Right ventricle myocardium inferior (tissue), 1 donor: ENCODE measurements around the gene SLC10A6. TPM values are rescaled to one million over a fixed set of nuclear protein-coding genes. Genes with fewer than 3 reads are reported as not detected.

Source experiments
- ATAC-seq: fragments of 200-7000 bp; cut with Tn5 transposase; one replicate; pipeline ENCODE4 v1.9.1; 2020; ENCODE audit warnings: mild to moderate bottlenecking, moderate library complexity
- DNase-seq: peaks from one replicate; pipeline ENCODE4 v3.0.0; 2021; ENCODE audit errors: missing footprints
- intact Hi-C: fragments of 100-400 bp; cut with DNase I; formaldehyde crosslinking; loops from one replicate; pipeline ENCODE4 v1.11.0; 2022
- total RNA-seq: library from RNA; stranded (reverse); fragmentation: NEBNext Ultra II Directional; extraction: Animal tissue kit (Norgen Biotek cat#: 25700); gene quantifications from one replicate; pipeline ENCODE4 v1.2.1, GENCODE V29; 2021
- donor health status: DM: no; HTN: yes; CAD: no; lungs with severe emphysema.

Gene SLC10A6
- total RNA-seq, 1 donor from 2014 or later: 0.35 TPM

GRCh38 chr4:86856896-86857295, 7.7 kb upstream of the SLC10A6 start:
- ATAC-seq (no peak), DNase-seq (no peak)
- intact Hi-C loops: no loop called here

GRCh38 chr4:86855572-86855971, 6.4 kb upstream of the SLC10A6 start:
- intact Hi-C loops: no loop called here
- DNase-seq: no peak
- no peak for ATAC-seq

DNA sequence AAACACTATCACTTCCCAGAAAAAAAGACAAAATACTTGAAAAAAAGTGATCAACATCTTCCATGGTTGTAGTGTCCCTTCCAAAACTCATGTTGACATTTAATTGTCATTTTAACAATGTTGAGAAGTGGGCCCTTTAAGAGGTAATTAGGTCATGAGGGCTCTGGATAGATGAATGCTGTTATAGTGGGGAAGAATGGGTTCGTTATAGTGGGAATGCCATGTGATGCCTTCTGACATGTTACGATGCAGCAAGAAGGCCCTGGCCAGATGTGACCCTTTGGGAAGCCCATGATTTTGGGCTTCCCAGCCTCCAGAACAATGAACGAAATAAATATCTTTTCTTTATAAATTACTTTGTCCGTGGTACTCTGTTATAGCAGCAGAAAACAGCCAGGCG, 4.0 kb upstream of the SLC10A6 start:
- no peak for DNase-seq
- intact Hi-C loops: no loop called here
- no peak for ATAC-seq

- no peak for DNase-seq
- intact Hi-C loops: no loop called here
- ATAC-seq: no peak
Observed at GRCh38 chr4:86848136-86848535, 1.0 kb downstream of the SLC10A6 start.

DNA sequence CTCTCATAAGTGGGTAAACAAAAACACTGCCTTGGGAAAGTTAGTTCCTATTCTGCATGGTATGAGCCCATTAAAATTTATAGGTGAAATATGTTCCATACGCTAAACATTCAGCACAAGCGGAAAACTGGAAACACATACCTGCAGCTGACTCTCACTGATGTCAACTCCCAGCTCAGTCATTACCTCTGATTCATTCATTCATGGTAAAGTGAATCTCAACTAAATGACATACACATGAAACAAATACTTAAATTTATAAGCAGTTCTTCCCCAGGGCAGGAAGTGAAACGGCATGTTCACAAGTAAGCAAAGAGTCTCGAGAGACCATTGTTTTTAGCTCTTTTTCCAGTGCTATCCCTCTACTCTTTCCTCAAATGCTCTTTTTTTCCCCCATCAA, 1.6 kb downstream of the SLC10A6 start:
- DNase-seq: no peak

DNA sequence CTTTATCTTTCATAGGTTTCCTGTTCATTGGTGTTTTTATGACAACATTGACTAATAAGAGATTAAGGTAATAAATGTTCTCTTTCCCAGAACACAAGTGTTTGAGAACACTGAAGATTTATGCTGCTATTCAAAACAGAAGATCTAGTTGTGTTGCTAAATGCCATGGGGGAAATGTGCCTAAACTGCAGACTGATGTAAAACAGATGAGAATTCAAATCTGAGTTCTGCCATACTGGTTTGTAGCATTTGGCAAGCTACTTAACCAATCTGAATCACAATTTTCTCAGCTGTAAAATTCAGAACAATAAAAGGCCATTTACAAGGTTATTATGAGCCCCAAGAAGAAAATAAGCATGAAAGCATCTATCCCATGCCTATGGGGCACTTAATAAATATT, 2.3 kb downstream of the SLC10A6 start:
- intact Hi-C loops: no loop called here
- ATAC-seq (no peak), DNase-seq (no peak)

More for the DNA sequence above, 1.6 kb downstream of the SLC10A6 start:
- intact Hi-C loops: no loop called here
- no peak for ATAC-seq

- ATAC-seq (no peak), DNase-seq (no peak)
- intact Hi-C loops: no loop called here
Observed at GRCh38 chr4:86845593-86845992, 3.6 kb downstream of the SLC10A6 start.

GRCh38 chr4:86841309-86841708, 7.9 kb downstream of the SLC10A6 start:
- DNase-seq: no peak
- ATAC-seq: no peak
- intact Hi-C loops: no loop called here

- no peak for ATAC-seq
- intact Hi-C loops: no loop called here
- no peak for DNase-seq
Observed at GRCh38 chr4:86840858-86841257, 8.3 kb downstream of the SLC10A6 start.

GRCh38 chr4:86837691-86838503, 11.3 kb downstream of the SLC10A6 start:
- DNase-seq: no peak
- ATAC-seq: no peak
- intact Hi-C loops: no loop called here

DNA sequence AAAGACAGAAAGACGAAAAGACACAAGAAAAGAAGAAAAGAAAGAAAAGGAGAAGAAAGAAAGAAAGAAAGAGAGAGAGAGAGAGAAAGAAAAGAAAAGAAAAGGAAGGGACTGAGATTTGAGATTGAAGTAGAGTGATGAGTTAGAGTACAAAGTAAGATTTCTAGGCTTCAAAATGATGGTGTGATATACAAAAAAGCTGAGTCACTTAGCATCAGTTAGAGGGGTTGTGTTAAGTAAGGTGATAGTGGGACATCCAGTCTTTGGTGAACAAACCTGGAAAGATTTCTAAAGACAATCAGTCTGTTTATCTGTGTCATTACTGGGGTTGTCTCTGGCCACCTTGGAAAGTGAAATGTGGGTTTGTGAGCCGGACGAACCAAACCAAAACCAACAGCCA, 13.5 kb downstream of the SLC10A6 start:
- intact Hi-C loops: no loop called here
- DNase-seq: no peak
- no peak for ATAC-seq

DNA sequence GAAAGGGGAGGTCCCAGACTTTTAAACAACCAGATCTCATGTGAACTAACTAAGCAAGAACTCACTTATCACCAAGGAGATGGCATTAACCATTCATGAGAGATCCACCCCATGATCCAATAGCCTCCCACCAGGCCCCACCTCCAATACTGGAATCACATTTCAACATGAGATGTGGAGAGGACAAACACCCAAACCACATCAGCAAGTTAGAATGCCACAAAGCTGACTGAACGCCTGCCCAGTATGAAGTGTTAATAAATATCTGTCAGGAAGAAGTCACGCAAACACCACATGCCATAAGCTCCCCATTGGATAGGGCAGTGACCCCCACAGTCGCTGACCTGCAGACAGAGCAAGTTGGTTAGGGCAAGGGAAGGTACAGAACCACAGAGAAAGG, 14.3 kb downstream of the SLC10A6 start:
- ATAC-seq: no peak
- intact Hi-C loops: no loop called here
- DNase-seq: no peak

- intact Hi-C loops: no loop called here
- DNase-seq: no peak
- no peak for ATAC-seq
Observed at GRCh38 chr4:86833615-86834014, 15.6 kb downstream of the SLC10A6 start.

DNA sequence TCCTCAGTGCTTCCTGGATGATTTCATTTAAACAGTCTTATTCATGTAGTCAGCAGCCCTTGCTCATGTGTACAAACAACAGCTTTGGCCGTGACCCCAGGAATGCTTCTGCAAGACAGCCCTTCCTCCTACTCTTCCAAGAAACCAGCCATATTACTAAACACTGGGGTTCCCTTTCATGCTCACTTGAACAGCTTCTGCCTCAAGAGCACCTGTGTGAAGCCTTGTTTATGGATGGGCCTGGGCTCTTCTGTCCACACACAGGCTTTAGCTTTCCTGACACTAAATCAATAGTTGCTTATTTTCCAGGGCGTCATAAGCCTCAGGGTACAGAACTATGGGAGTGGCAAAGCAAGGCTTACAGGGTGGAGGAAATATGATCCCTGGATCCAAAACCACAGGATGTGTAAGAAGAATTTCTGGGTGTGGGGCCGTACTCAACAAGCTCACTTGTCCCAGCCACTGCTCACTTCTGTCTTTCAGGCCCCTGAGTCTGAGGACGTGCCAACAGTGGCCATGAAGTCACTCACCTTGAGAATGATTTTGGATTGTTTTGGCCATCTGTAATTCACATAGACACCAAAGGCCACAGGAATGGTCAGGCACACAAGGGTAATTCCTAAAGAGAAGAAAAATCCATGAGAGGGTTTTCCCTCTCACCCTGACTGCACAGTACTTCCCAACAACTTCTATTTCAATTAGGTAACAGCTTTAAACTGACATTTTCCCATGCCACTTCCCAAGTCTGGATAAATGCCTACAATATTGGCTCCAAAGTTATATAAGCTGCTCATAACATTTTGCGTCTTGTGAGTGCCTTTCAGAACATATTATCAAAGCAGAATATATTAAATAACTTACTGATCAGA, 17.7 kb downstream of the SLC10A6 start:
- intact Hi-C loops: no loop called here

GRCh38 chr4:86825511-86825910, 23.7 kb downstream of the SLC10A6 start:
- DNase-seq (no peak), ATAC-seq (no peak)
- intact Hi-C loops: no loop called here

More for the DNA sequence above, 17.7 kb downstream of the SLC10A6 start:
- DNase-seq (no peak), ATAC-seq (no peak)

GRCh38 chr4:86822136-86822535, 27.0 kb downstream of the SLC10A6 start:
- intact Hi-C loops: no loop called here
- DNase-seq (no peak), ATAC-seq (no peak)

- DNase-seq: no peak
- intact Hi-C loops: no loop called here
Observed at GRCh38 chr4:86821151-86821550, 28.0 kb downstream of the SLC10A6 start.

GRCh38 chr4:86819561-86819960, 29.6 kb downstream of the SLC10A6 start:
- no peak for DNase-seq
- ATAC-seq: no peak
- intact Hi-C loops: no loop called here

More at GRCh38 chr4:86821151-86821550, 28.0 kb downstream of the SLC10A6 start:
- no peak for ATAC-seq

GRCh38 chr4:86818841-86819240, 30.3 kb downstream of the SLC10A6 start:
- intact Hi-C loops: no loop called here
- DNase-seq (no peak), ATAC-seq (no peak)

DNA sequence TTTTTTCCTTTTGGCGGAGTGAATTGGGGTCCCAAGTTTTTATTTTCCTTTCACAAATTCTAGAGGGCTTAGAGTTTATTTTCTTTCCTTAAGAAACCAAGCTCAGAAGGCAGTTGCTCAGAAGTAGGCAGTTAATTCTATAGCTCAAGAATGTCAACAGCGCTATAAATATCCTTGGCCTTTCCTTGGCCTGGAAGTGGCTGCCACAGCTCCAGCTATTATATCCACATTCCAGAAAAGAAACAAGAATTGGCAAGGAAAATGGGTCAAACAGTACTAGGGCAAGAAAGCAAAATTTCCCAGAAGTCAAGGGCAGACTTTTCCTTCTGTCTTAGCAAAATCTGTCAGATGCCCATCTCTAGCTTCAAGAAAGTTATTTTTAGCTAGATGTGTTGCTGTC, 31.0 kb downstream of the SLC10A6 start:
- DNase-seq: no peak
- ATAC-seq: no peak
- intact Hi-C loops: no loop called here
